AG04449 (cell line): ENCODE results near the gene TMEM222.

Experiments used
- CTCF ChIA-PET: fragments of 350-600 bp; formaldehyde crosslinking; extraction: SDS; loops from one replicate; lab custom pipeline; 2021; ENCODE audit warnings: antibody characterized with exemption; lab: Yijun Ruan, JAX
- POLR2A ChIA-PET: fragments of 400-600, 350-600 bp; formaldehyde crosslinking; extraction: SDS; loops from one replicate; lab custom pipeline; 2020; ENCODE audit warnings: antibody characterized with exemption, inconsistent platforms; lab: Yijun Ruan, JAX
- DNase-seq: peaks from one replicate; pipeline ENCODE4 v3.0.0-alpha.2; 2010; ENCODE audit warnings: low read depth, low spot score
- H3K4me3 ChIP-seq: 2 replicates; pipeline ENCODE4 v1.5.1; 2011; ENCODE audit warnings: low read depth, mild to moderate bottlenecking, control low read depth, low read length
- CTCF ChIP-seq: IDR thresholded peaks from one replicate; pipeline ENCODE4 v1.5.1; 2011; ENCODE audit warnings: mild to moderate bottlenecking, moderate library complexity, low read length, control low read depth, inconsistent platforms; ENCODE audit not compliant: insufficient read depth; ENCODE audit errors: missing control alignments

Gene TMEM222

GRCh38 chr1:27332536-27333281, 10.7 kb downstream of the TMEM222 start:
- ChIA-PET POLR2A (interaction anchor here (1.2 to 1.7 kb wide), 3 partner anchors 10 to 17 kb away, joined by 3 to 6 read pairs (median 3); no protein-coding TSS in a partner anchor), CTCF (interaction anchor here (0.7 to 6.4 kb wide), 31 partner anchors 9 to 330 kb away, joined by 3 to 89 read pairs (median 8); partner anchors contain the start of genes AHDC1, GPR3, MAP3K6 and SYTL1)
- H3K4me3 ChIP-seq, result no peak overlapping the region
- DNase-seq, result no peak
- TF ChIP-seq CTCF, result peak; percentile 85

- no peak for TF ChIP-seq CTCF
- ChIA-PET CTCF (interaction anchor here (0.5 to 6.4 kb wide), 25 partner anchors 10 to 427 kb away, joined by 3 to 89 read pairs (median 10); partner anchors contain the start of genes AHDC1, GPR3, MAP3K6 and SYTL1), POLR2A (interaction anchor here (1.7 kb wide), 1 partner anchor 15 kb away, joined by 6 read pairs; no protein-coding TSS in a partner anchor)
- H3K4me3 ChIP-seq, result no peak overlapping the region
- DNase-seq, result no peak
Measured at GRCh38 chr1:27333717-27334279, 11.8 kb downstream of the TMEM222 start.

- POLR2A ChIA-PET, result no interaction called here
- CTCF ChIA-PET, result interaction anchor here (0.7 to 6.4 kb wide), 11 partner anchors 9 to 271 kb away, joined by 3 to 89 read pairs (median 7); partner anchors contain the start of genes MAP3K6, SYTL1 and TMEM222
- TF ChIP-seq CTCF, result no peak
Measured at GRCh38 chr1:27335506-27336422, 13.8 kb downstream of the TMEM222 start.

GRCh38 chr1:27336756-27337155, 14.8 kb downstream of the TMEM222 start:
- ChIA-PET CTCF (interaction anchor here (0.9 to 6.4 kb wide), 7 partner anchors 10 to 270 kb away, joined by 3 to 89 read pairs (median 7); no protein-coding TSS in a partner anchor), POLR2A (no interaction called here)
- TF ChIP-seq CTCF, result no peak
- DNase-seq, result no peak
- H3K4me3 ChIP-seq, result no peak overlapping the region

More at GRCh38 chr1:27335506-27336422, 13.8 kb downstream of the TMEM222 start:
- no peak for DNase-seq
- no peak overlapping the region for H3K4me3 ChIP-seq

- ChIA-PET POLR2A (interaction anchor here (1.0 kb wide), 1 partner anchor 15 kb away, joined by 3 read pairs; no protein-coding TSS in a partner anchor), CTCF (interaction anchor here (1.6 to 2.8 kb wide), 6 partner anchors 11 to 39 kb away, joined by 5 to 12 read pairs (median 8); partner anchors contain the start of gene MAP3K6)
- DNase-seq, result no peak
- no peak overlapping the region for H3K4me3 ChIP-seq
- TF ChIP-seq CTCF, result no peak
Measured at GRCh38 chr1:27338751-27339150, 16.8 kb downstream of the TMEM222 start.
